Stomach smooth muscle (tissue), 2 donors: ENCODE data around the gene NRARP.

Experiments
- H3K27ac ChIP-seq: one replicate; pipeline ENCODE4 v1.7.0; 2013; ENCODE audit warnings: mild to moderate bottlenecking, low read length, inconsistent platforms
- H3K27me3 ChIP-seq, 2 donors: one replicate each; pipeline ENCODE4 v1.7.0; 2013; ENCODE audit warnings: low read length in 2 of 2; ENCODE audit not compliant: insufficient read depth in 2 of 2, control insufficient read depth in 1 of 2
- H3K36me3 ChIP-seq, 2 donors: one replicate each; pipeline ENCODE4 v1.7.0; 2013; ENCODE audit warnings: low read length in 2 of 2; ENCODE audit not compliant: control insufficient read depth in 2 of 2, insufficient read depth in 2 of 2
- H3K4me1 ChIP-seq: one replicate; pipeline ENCODE4 v1.7.0; 2013; ENCODE audit warnings: low read length; ENCODE audit not compliant: control insufficient read depth, insufficient read depth
- H3K4me3 ChIP-seq, 2 donors: one replicate each; pipeline ENCODE4 v1.7.0; 2013; ENCODE audit warnings: low read length in 2 of 2
- H3K9ac ChIP-seq, 2 donors: one replicate each; pipeline ENCODE4 v1.7.0; 2013; ENCODE audit warnings: low read length in 2 of 2, mild to moderate bottlenecking in 1 of 2
- H3K9me3 ChIP-seq, 2 donors: one replicate each; pipeline ENCODE4 v1.7.0; 2013; ENCODE audit warnings: low read length in 2 of 2; ENCODE audit not compliant: control insufficient read depth in 2 of 2
- donor health status: healthy.
- donor health status: Pancreatic carcinoma.

NRARP gene

GRCh38 chr9:137308057-137308619 is 6.1 kb upstream of the NRARP start:
- H3K9ac ChIP-seq, result no peak overlapping the region
- H3K36me3 ChIP-seq, result no peaks in the 10 kb centered on the region
- no peaks in the 10 kb centered on the region for H3K9me3 ChIP-seq
- no peak overlapping the region for H3K4me3 ChIP-seq
- H3K4me1 ChIP-seq, result peaks cover 26% of the 10 kb centered on the region
- no peak overlapping the region for H3K27ac ChIP-seq
- H3K27me3 ChIP-seq, result peaks cover 31 to 35% of the 10 kb centered on the region in 2 donors

GRCh38 chr9:137307255-137308056 is 5.4 kb upstream of the NRARP start:
- Histone ChIP-seq H3K27me3 (peaks cover 34 to 39% of the 10 kb centered on the region in 2 donors), H3K36me3 (no peaks in the 10 kb centered on the region), H3K4me3 (no peak overlapping the region), H3K9ac (no peak overlapping the region), H3K27ac (no peak overlapping the region), H3K4me1 (peaks cover 29% of the 10 kb centered on the region), H3K9me3 (no peaks in the 10 kb centered on the region)

GRCh38 chr9:137306850-137307254 is 4.8 kb upstream of the NRARP start:
- Histone ChIP-seq H3K9ac (no peak overlapping the region), H3K4me3 (no peak overlapping the region), H3K4me1 (peaks cover 29% of the 10 kb centered on the region), H3K27me3 (peaks cover 34 to 40% of the 10 kb centered on the region in 2 donors), H3K9me3 (no peaks in the 10 kb centered on the region), H3K36me3 (no peaks in the 10 kb centered on the region), H3K27ac (no peak overlapping the region)

GRCh38 chr9:137306066-137306849 is 4.2 kb upstream of the NRARP start:
- Histone ChIP-seq H3K4me3 (peak overlapping the region in 1 of 2 donors; percentile 55), H3K27me3 (peaks cover 34 to 43% of the 10 kb centered on the region in 2 donors)

GRCh38 chr9:137305798-137306065 is 3.7 kb upstream of the NRARP start:
- Histone ChIP-seq H3K9me3 (no peaks in the 10 kb centered on the region), H3K27ac (no peak overlapping the region), H3K4me3 (peak overlapping the region in 1 of 2 donors; percentile 55), H3K27me3 (peaks cover 34 to 47% of the 10 kb centered on the region in 2 donors), H3K36me3 (no peaks in the 10 kb centered on the region), H3K4me1 (peaks cover 36% of the 10 kb centered on the region), H3K9ac (peak overlapping the region in 1 of 2 donors; percentile 29)

More at GRCh38 chr9:137306066-137306849, 4.2 kb upstream of the NRARP start:
- Histone ChIP-seq H3K4me1 (peaks cover 33% of the 10 kb centered on the region), H3K27ac (no peak overlapping the region), H3K9me3 (no peaks in the 10 kb centered on the region), H3K36me3 (no peaks in the 10 kb centered on the region), H3K9ac (no peak overlapping the region)

- H3K9me3 ChIP-seq, result no peaks in the 10 kb centered on the region
- peak overlapping the region; percentile 46 to 55 for H3K4me3 ChIP-seq
- no peak overlapping the region for H3K27ac ChIP-seq
- peaks cover 34 to 52% of the 10 kb centered on the region in 2 donors for H3K27me3 ChIP-seq
- no peaks in the 10 kb centered on the region for H3K36me3 ChIP-seq
- peak overlapping the region; percentile 22 to 29 for H3K9ac ChIP-seq
- H3K4me1 ChIP-seq, result peaks cover 36% of the 10 kb centered on the region
These were observed 3.2 kb upstream of the NRARP start for GRCh38 chr9:137305060-137305797.

GRCh38 chr9:137304383-137305059 is 2.5 kb upstream of the NRARP start:
- H3K36me3 ChIP-seq, result no peaks in the 10 kb centered on the region
- no peak overlapping the region for H3K4me3 ChIP-seq
- H3K4me1 ChIP-seq, result peaks cover 36% of the 10 kb centered on the region
- no peak overlapping the region for H3K27ac ChIP-seq
- H3K27me3 ChIP-seq, result peaks cover 39 to 58% of the 10 kb centered on the region in 2 donors
- no peaks in the 10 kb centered on the region for H3K9me3 ChIP-seq
- H3K9ac ChIP-seq, result no peak overlapping the region

GRCh38 chr9:137303893-137304382 is 1.9 kb upstream of the NRARP start:
- Histone ChIP-seq H3K4me1 (peaks cover 36% of the 10 kb centered on the region), H3K9ac (no peak overlapping the region), H3K27me3 (peaks cover 41 to 63% of the 10 kb centered on the region in 2 donors), H3K9me3 (no peaks in the 10 kb centered on the region), H3K4me3 (no peak overlapping the region), H3K27ac (no peak overlapping the region), H3K36me3 (no peaks in the 10 kb centered on the region)

GRCh38 chr9:137303151-137303892 is 1.3 kb upstream of the NRARP start:
- Histone ChIP-seq H3K27ac (no peak overlapping the region), H3K4me1 (peaks cover 39% of the 10 kb centered on the region), H3K9ac (no peak overlapping the region), H3K27me3 (peaks cover 46 to 69% of the 10 kb centered on the region in 2 donors), H3K9me3 (no peaks in the 10 kb centered on the region), H3K4me3 (peak overlapping the region in 1 of 2 donors; percentile 61), H3K36me3 (no peaks in the 10 kb centered on the region)
